HepG2 (cell line): ENCODE data around the gene TMBIM1. TPM values are rescaled to one million over a fixed set of nuclear protein-coding genes. Genes with fewer than 3 reads are reported as not detected.

ENCODE experiments used
- ATAC-seq: fragments of 200-7000 bp; cut with Tn5 transposase; 3 replicates; pipeline ENCODE4 v1.9.1; 2020; ENCODE audit warnings: mild to moderate bottlenecking, moderate library complexity
- BruUV-seq: library from RNA; stranded (reverse); fragments of 400-500 nt; replicated peaks from 2 replicates; lab custom pipeline; 2021; lab: Mats Ljungman, UMichigan
- CTCF ChIA-PET: fragments of 300-600 bp; formaldehyde crosslinking; extraction: SDS; loops from one replicate; lab custom pipeline; 2021; ENCODE audit warnings: low total read pairs, inconsistent platforms, low intra/inter-chr PET ratio; lab: Yijun Ruan, JAX
- POLR2A ChIA-PET: fragments of 350-600 bp; sonication (Branson Sonifier 250); formaldehyde crosslinking; loops from one replicate; lab custom pipeline; 2020; ENCODE audit warnings: antibody characterized with exemption, inconsistent platforms; lab: Yijun Ruan, JAX
- DNase-seq: peaks from one replicate; pipeline ENCODE4 v3.0.0-alpha.2; 2015; ENCODE audit warnings: low spot score
- FAIRE-seq: peaks from 3 replicates; lab custom pipeline; 2011; peaks lifted over from hg19 to GRCh38; lab: Jason Lieb, UNC
- H2AFZ ChIP-seq: one replicate; pipeline ENCODE4 v1.6.1; 2011; ENCODE audit warnings: low read length, inconsistent platforms
- H3K27ac ChIP-seq: fragments of 300-600 bp; 3 replicates; pipeline ENCODE4 v1.8.0; 2011; ENCODE audit warnings: mixed run types, mild to moderate bottlenecking, mixed read lengths, low read length, inconsistent platforms; ENCODE audit not compliant: insufficient read depth; ENCODE audit errors: extremely low read length
- H3K27me3 ChIP-seq, 2 experiments: fragments of 200-600 bp in 1 of 2; 2 replicates in 1 of 2; 3 replicates in 1 of 2; pipeline versions ENCODE4 v1.6.0 to v1.8.0; 2011; ENCODE audit warnings: low read length in 2 of 2, mild to moderate bottlenecking in 2 of 2, moderate library complexity in 2 of 2, inconsistent platforms in 1 of 2; ENCODE audit not compliant: insufficient read depth in 2 of 2, control insufficient read depth in 1 of 2
- H3K36me3 ChIP-seq, 2 experiments: fragments of 200-600 bp in 1 of 2; replicated peaks in 1 of 2; 2 replicates in 1 of 2; 3 replicates in 1 of 2; pipeline versions ENCODE4 v1.5.1 to v1.8.0; 2011; ENCODE audit warnings: low read length in 2 of 2, inconsistent platforms in 1 of 2; ENCODE audit not compliant: insufficient read depth in 2 of 2, control insufficient read depth in 1 of 2
- H3K4me1 ChIP-seq: 2 replicates; pipeline ENCODE4 v1.5.1; 2012; ENCODE audit warnings: low read length, inconsistent platforms; ENCODE audit not compliant: insufficient read depth
- H3K4me2 ChIP-seq: 2 replicates; pipeline ENCODE4 v1.6.0; 2011; ENCODE audit warnings: low read depth, low read length, inconsistent platforms
- H3K4me3 ChIP-seq, 3 experiments: fragments of 200-600 bp in 1 of 3; sonication (generic), shearing (Covaris generic) in 1 of 3; replicated peaks in 1 of 3; 2 replicates each; pipeline ENCODE4 v1.5.1; 2011 to 2016; ENCODE audit warnings: low read length in 3 of 3, inconsistent platforms in 2 of 3, low read depth in 2 of 3, mild to moderate bottlenecking in 2 of 3, control low read depth in 1 of 3, mixed read lengths in 1 of 3; ENCODE audit not compliant: insufficient read depth in 1 of 3
- H3K79me2 ChIP-seq: one replicate; pipeline ENCODE4 v1.6.1; 2011; ENCODE audit warnings: low read length, inconsistent platforms; ENCODE audit not compliant: insufficient read depth
- H3K9ac ChIP-seq: 2 replicates; pipeline ENCODE4 v1.6.0; 2011; ENCODE audit warnings: mild to moderate bottlenecking, low read depth, low read length, inconsistent platforms; ENCODE audit not compliant: insufficient read depth
- H3K9me3 ChIP-seq: 2 replicates; pipeline ENCODE4 v1.5.1; 2012; ENCODE audit warnings: mild to moderate bottlenecking, low read length
- H4K20me1 ChIP-seq: 2 replicates; pipeline ENCODE4 v1.6.0; 2011; ENCODE audit warnings: inconsistent platforms, mild to moderate bottlenecking, low read length, moderate library complexity; ENCODE audit not compliant: insufficient read depth
- AKNA ChIP-seq: sonication (generic); formaldehyde crosslinking; IDR thresholded peaks from 2 replicates; pipeline ENCODE4 v1.4.0; 2020; ENCODE audit warnings: missing genetic modification reagents, borderline replicate concordance
- FOSL1 ChIP-seq: sonication (generic); formaldehyde crosslinking; IDR thresholded peaks from 2 replicates; pipeline ENCODE4 v1.9.0; 2021; ENCODE audit warnings: missing genetic modification reagents, borderline replicate concordance
- GLMP ChIP-seq: sonication (generic); formaldehyde crosslinking; IDR thresholded peaks from 2 replicates; pipeline ENCODE4 v1.9.0; 2021; ENCODE audit warnings: missing genetic modification reagents, mild to moderate bottlenecking, borderline replicate concordance
- SKIL ChIP-seq: sonication (generic); formaldehyde crosslinking; IDR thresholded peaks from 2 replicates; pipeline ENCODE4 v1.8.0; 2022; ENCODE audit warnings: missing genetic modification reagents, mild to moderate bottlenecking, moderate library complexity, borderline replicate concordance
- TEAD3 ChIP-seq: optimal IDR thresholded peaks from 2 replicates; pipeline ENCODE3; 2016; ENCODE audit warnings: borderline replicate concordance
- ZHX1 ChIP-seq: sonication (generic); formaldehyde crosslinking; IDR thresholded peaks from 2 replicates; pipeline ENCODE4 v1.8.1; 2022; ENCODE audit warnings: low read depth, mild to moderate bottlenecking, missing genetic modification reagents
- ZNF160 ChIP-seq: sonication (generic); formaldehyde crosslinking; IDR thresholded peaks from 2 replicates; pipeline ENCODE4 v1.8.0; 2022; ENCODE audit warnings: mild to moderate bottlenecking, inconsistent platforms, missing genetic modification reagents
- ZNF737 ChIP-seq: sonication (generic); formaldehyde crosslinking; IDR thresholded peaks from 2 replicates; pipeline ENCODE4 v1.5.0; 2020; ENCODE audit warnings: missing genetic modification reagents, mild to moderate bottlenecking, borderline replicate concordance
- WGBS: methylation state at CpG from one replicate; pipeline ENCODE4 v1.1.6; 2017; ENCODE audit warnings: low lambda C conversion rate; 5-methylcytosine and 5-hydroxymethylcytosine counted together
- in situ Hi-C: cut with HindIII; loops from 2 replicates; pipeline ENCODE4 v1.10.0; 2017; ENCODE audit warnings: low pct_unique_long_range_greater_than_20kb; ENCODE audit not compliant: extremely low pct_ligation_motif_present
- intact Hi-C: fragments of 100-400 bp; cut with micrococcal nuclease; formaldehyde crosslinking; loops from one replicate; pipeline ENCODE4 v1.10.0; 2022; ENCODE audit not compliant: unreplicated experiment
- polyA plus RNA-seq, 8 experiments: library from polyadenylated mRNA; depleted of rRNA in 3 of 8; stranded (reverse) in 7 of 8; unstranded in 1 of 8; fragments of >200 nt; fragmentation: Illumina TruSeq in 4 of 8; extraction: Trizol in 4 of 8; gene quantifications; 2 replicates each; pipeline versions ENCODE4 v1.2.1 to v1.2.3, GENCODE V29; 2011 to 2016; ENCODE audit warnings: low read depth in 4 of 8, missing spikeins in 1 of 8, mixed read lengths in 1 of 8; ENCODE audit not compliant: insufficient read depth in 1 of 8
- total RNA-seq, 5 experiments: library from RNA; depleted of rRNA; stranded (reverse); fragments of >200 nt; fragmentation: Illumina TruSeq; extraction: Trizol; gene quantifications; 2 replicates each; pipeline ENCODE4 v1.2.3, GENCODE V29; 2016; ENCODE audit warnings: low read depth in 1 of 5

Gene TMBIM1
- total and polyA plus RNA-seq, 2 of the 13 experiments (the other 11 are each of a cell fraction or from before 2014, with no cell fraction given), result 127 to 139 TPM

GRCh38 chr2:218234521-218234920, 57.8 kb downstream of the TMBIM1 start (continued):
- no peak for TF ChIP-seq GLMP (CRISPR knock-in tag)

- ATAC-seq (no peak), FAIRE-seq (no peak), DNase-seq (no peak)
- Histone ChIP-seq H3K4me3 (no peak overlapping the region), H3K79me2 (no peaks in the 10 kb centered on the region), H2AFZ (no peak overlapping the region), H3K4me1 (peaks cover 49% of the 10 kb centered on the region), H3K4me2 (no peak overlapping the region), H3K9ac (no peak overlapping the region), H3K27me3 (no peaks in the 10 kb centered on the region), H4K20me1 (no peaks in the 10 kb centered on the region), H3K36me3 (peaks cover 37 to 90% of the 10 kb centered on the region in 2 experiments), H3K27ac (no peak overlapping the region), H3K9me3 (no peaks in the 10 kb centered on the region)
- in situ Hi-C loops (no loop called here), intact Hi-C loops (no loop called here)
- WGBS, result 95% methylated on average over 4 of the region's 4 CpGs
- no TSS peak for BruUV-seq
- ChIA-PET POLR2A (no interaction called here), CTCF (no interaction called here)
- TF ChIP-seq FOSL1 (CRISPR knock-in tag), result no peak
- TF ChIP-seq TEAD3, result no peak
- TF ChIP-seq SKIL, result no peak
- no peak for TF ChIP-seq AKNA (CRISPR knock-in tag)
- TF ChIP-seq ZNF160, result no peak
- no peak for TF ChIP-seq ZHX1
- no peak for TF ChIP-seq ZNF737 (CRISPR knock-in tag)
These were observed 58.8 kb downstream of the TMBIM1 start for GRCh38 chr2:218233543-218233942.
